NB4 (cell line): Measurements from ENCODE around the gene EXTL1.

Source experiments
- CTCF ChIP-seq: IDR thresholded peaks from one replicate; pipeline ENCODE4 v1.5.1; 2012; ENCODE audit warnings: low read depth, low read length
- MYC ChIP-seq: IDR thresholded peaks from 2 replicates; pipeline ENCODE4 v1.6.1; 2011; ENCODE audit warnings: low read depth, low read length
- POLR2A ChIP-seq: IDR thresholded peaks from 2 replicates; pipeline ENCODE4 v1.6.1; 2011; ENCODE audit warnings: mild to moderate bottlenecking; ENCODE audit not compliant: insufficient read length; ENCODE audit errors: extremely low read depth

- TF ChIP-seq POLR2A: no peak
- no peak for TF ChIP-seq CTCF
- TF ChIP-seq MYC: no peak
Measured at GRCh38 chr1:25979210-25979609, 42.4 kb upstream of the EXTL1 start.
